GM12875 (cell line): ENCODE results near the gene MEGF8.

ENCODE experiments used
- H3K4me3 ChIP-seq: one replicate; pipeline ENCODE4 v1.5.1; 2011; ENCODE audit warnings: low read depth, low read length, control low read depth
- TF ChIP-seq, protein P1 (sequence below): IDR thresholded peaks from 2 replicates; pipeline ENCODE4 v1.5.1; 2011; ENCODE audit warnings: low read depth, mild to moderate bottlenecking, control low read depth, inconsistent platforms, low read length, moderate library complexity, borderline replicate concordance; ENCODE audit not compliant: insufficient read depth

The MEGF8 gene

DNA sequence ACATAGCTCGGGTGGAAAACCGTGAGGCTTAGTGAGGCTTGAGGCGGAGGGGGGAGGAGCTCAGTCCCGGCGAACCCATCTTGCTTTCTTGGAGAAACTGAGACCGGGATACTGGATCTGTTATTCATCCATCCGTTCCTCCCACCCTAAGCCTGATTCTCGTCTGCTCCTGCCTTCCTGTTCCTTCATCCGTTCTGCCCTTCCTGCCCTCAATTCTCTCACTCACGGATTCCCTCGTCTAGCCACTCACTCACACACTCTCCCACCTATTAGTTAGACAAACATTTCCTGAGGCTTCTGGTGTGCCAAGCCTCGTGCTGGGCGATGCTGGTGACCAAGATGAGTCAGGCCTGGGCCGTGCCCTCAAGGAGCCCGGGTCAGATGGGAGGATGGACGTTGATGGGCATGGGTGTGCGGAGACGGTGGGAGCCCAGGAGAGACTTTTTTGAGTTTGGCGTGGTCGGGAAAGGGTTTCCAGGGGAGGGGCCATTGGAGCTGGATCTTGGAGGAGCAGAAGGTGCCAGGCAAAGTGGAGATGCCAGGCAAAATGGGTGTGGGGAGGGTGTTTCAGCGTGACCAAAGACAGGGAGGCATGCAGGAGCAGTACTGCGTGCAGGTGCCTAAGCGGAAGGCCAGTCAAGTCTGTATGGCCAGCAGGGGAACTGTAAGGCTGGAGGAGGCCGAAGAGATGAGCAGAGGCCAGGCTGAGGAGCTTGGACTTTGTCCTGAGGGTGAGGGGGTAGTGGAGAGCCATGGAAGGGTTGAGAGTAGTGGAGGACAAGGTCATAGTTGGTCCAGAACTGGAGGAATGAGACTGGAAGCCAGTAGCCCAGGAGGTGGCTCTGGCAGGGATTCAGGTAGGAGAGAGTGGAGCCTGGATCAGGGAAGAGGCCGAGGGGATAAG, 72.1 kb downstream of the MEGF8 start:
- H3K4me3 ChIP-seq, result peak overlapping the region; percentile 98
- TF ChIP-seq, protein P1, sequence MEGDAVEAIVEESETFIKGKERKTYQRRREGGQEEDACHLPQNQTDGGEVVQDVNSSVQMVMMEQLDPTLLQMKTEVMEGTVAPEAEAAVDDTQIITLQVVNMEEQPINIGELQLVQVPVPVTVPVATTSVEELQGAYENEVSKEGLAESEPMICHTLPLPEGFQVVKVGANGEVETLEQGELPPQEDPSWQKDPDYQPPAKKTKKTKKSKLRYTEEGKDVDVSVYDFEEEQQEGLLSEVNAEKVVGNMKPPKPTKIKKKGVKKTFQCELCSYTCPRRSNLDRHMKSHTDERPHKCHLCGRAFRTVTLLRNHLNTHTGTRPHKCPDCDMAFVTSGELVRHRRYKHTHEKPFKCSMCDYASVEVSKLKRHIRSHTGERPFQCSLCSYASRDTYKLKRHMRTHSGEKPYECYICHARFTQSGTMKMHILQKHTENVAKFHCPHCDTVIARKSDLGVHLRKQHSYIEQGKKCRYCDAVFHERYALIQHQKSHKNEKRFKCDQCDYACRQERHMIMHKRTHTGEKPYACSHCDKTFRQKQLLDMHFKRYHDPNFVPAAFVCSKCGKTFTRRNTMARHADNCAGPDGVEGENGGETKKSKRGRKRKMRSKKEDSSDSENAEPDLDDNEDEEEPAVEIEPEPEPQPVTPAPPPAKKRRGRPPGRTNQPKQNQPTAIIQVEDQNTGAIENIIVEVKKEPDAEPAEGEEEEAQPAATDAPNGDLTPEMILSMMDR, result no peak

DNA sequence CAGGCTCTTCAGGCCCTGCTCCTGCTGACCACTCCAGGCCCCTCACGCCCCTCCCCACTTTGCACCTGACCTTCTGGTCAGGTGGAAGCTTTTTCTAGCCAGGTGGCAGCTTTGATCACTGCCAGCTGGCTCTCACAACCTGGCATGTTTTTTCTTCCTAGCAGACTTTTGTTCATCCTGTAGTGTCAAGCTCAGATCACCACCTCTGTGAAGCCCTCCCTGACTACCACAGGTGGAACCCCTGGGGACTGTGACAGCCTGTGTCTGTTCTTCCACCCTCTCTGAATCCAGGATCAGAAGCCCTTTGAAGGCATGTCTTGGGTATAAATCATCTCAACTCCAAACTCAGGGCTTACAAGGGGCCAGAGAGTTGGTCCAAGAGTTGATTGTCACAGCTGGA, 75.0 kb downstream of the MEGF8 start:
- TF ChIP-seq, protein P1, result no peak
- no peak overlapping the region for H3K4me3 ChIP-seq

- TF ChIP-seq, protein P1, result peak; percentile 75
- peak overlapping the region; percentile 50 for H3K4me3 ChIP-seq
Observed at GRCh38 chr19:42401365-42402303, 76.2 kb downstream of the MEGF8 start.

DNA sequence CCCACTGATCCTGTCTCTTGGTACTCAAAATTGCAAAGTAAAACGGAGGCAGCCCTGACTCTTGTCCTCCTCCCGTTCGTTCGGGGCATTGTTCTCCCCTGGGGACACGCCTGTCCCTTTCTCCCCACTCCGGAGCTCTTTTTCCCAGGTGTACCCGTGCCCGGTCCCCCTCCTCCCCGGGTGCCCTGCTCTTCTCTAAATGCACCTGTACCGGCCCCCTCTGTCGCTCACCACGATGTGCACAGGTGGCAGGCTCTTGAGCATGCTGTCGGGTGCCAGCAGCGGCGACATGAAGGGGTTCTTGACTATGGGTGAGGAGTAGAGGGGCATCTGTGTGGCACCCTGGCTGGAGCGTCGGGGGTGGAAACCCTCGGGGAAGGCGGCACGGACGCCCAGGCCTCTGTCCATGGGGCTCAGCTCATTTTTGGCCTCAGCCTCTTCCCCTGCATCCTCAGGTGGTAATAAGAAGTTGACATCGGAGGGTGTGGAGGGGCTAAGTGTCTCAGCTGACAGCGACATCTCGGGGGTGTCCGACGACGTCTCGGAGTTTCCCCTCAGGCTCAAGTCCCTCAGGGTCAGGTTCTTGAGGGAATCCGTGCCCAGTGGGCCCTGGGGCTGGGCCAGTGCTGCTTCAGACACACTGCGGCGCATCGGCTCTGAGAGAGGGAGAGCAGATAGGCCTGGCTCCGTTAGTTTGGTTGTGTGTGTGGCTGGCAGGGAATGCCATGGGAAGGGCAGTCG, 77.1 kb downstream of the MEGF8 start:
- TF ChIP-seq, protein P1, result no peak
- H3K4me3 ChIP-seq, result no peak overlapping the region

GRCh38 chr19:42403586-42403985, 78.2 kb downstream of the MEGF8 start:
- H3K4me3 ChIP-seq, result no peak overlapping the region
- TF ChIP-seq, protein P1, result no peak

GRCh38 chr19:42406111-42406510, 80.7 kb downstream of the MEGF8 start:
- H3K4me3 ChIP-seq, result no peak overlapping the region
- TF ChIP-seq, protein P1, result no peak
